ENCODE measurements around the gene BANP.
"Not testable (repeated sequence)": the region's sequence is repeated elsewhere in the genome, so short reads cannot be mapped to it uniquely, and the experiment has no call there.

The BANP gene

GRCh38 chr16:88110875-88111494 is 159.8 kb downstream of the BANP start:
- 86 to 89% methylated on average over 21 of the region's 21 CpGs for WGBS, 2 experiments
- H3K4me1 ChIP-seq (ENCODE audit: control insufficient read depth, insufficient read depth, low read length); H3K27ac ChIP-seq (ENCODE audit: insufficient read depth, low read depth, low read length, poor library complexity, severe bottlenecking); H3K27me3 ChIP-seq (ENCODE audit: control insufficient read depth, insufficient read depth, low read length, poor library complexity, severe bottlenecking); H3K36me3 ChIP-seq (ENCODE audit: control insufficient read depth, insufficient read depth, low read length); H3K4me3 ChIP-seq (ENCODE audit: insufficient read depth, low read depth, low read length); H3K9me3 ChIP-seq (ENCODE audit: control insufficient read depth, low read length): not testable (repeated sequence)

- 87 to 91% methylated on average over 13 of the region's 13 CpGs for WGBS, 2 experiments
These were observed 160.7 kb downstream of the BANP start for GRCh38 chr16:88111976-88112375.

DNA sequence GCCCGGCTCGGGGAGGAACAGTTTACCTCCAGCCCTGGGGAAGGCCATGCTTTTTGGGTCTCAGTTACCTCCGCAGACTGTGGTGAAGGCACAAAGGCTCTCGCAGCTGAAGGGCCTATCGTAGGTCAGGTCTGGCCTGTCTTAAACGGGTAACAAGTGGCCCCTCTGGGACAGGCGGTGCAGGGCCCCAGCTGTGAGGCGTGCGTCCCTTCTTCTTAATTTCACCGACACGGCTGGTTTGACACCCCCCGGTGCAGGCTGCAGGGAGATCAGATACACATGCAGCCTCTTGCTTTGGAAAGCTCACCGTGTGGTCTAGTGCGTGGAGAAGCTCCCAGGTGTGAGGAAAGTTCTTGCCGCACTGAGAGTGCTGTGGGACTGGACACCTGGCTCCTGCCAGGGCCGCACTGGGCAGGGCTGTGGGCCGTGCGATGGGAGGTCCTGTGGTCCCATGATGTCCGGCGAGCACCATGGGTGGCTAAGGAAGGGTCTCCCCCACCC is 162.4 kb downstream of the BANP start:
- no peaks in the 10 kb centered on the region for H3K9me3 ChIP-seq (ENCODE audit: control insufficient read depth, low read length)
- H3K36me3 ChIP-seq (ENCODE audit: control insufficient read depth, insufficient read depth, low read length) = no peaks in the 10 kb centered on the region
- peaks cover 4% of the 10 kb centered on the region for H3K4me1 ChIP-seq (ENCODE audit: control insufficient read depth, insufficient read depth, low read length)
- H3K27me3 ChIP-seq (ENCODE audit: control insufficient read depth, insufficient read depth, low read length, poor library complexity, severe bottlenecking) = peaks cover 4% of the 10 kb centered on the region
- no peak overlapping the region for H3K27ac ChIP-seq (ENCODE audit: insufficient read depth, low read depth, low read length, poor library complexity, severe bottlenecking)
- H3K4me3 ChIP-seq (ENCODE audit: insufficient read depth, low read depth, low read length) = no peak overlapping the region
- 92 to 93% methylated on average over 20 of the region's 20 CpGs for WGBS, 2 experiments

More at GRCh38 chr16:88111976-88112375, 160.7 kb downstream of the BANP start:
- H3K9me3 ChIP-seq (ENCODE audit: control insufficient read depth, low read length); H3K27ac ChIP-seq (ENCODE audit: insufficient read depth, low read depth, low read length, poor library complexity, severe bottlenecking); H3K27me3 ChIP-seq (ENCODE audit: control insufficient read depth, insufficient read depth, low read length, poor library complexity, severe bottlenecking); H3K4me3 ChIP-seq (ENCODE audit: insufficient read depth, low read depth, low read length); H3K36me3 ChIP-seq (ENCODE audit: control insufficient read depth, insufficient read depth, low read length); H3K4me1 ChIP-seq (ENCODE audit: control insufficient read depth, insufficient read depth, low read length): not testable (repeated sequence)

GRCh38 chr16:88114541-88115228 is 163.5 kb downstream of the BANP start:
- not testable (repeated sequence) for H3K4me3 ChIP-seq (ENCODE audit: insufficient read depth, low read depth, low read length); H3K9me3 ChIP-seq (ENCODE audit: control insufficient read depth, low read length); H3K27me3 ChIP-seq (ENCODE audit: control insufficient read depth, insufficient read depth, low read length, poor library complexity, severe bottlenecking); H3K27ac ChIP-seq (ENCODE audit: insufficient read depth, low read depth, low read length, poor library complexity, severe bottlenecking); H3K36me3 ChIP-seq (ENCODE audit: control insufficient read depth, insufficient read depth, low read length)
- peaks cover 12% of the 10 kb centered on the region for H3K4me1 ChIP-seq (ENCODE audit: control insufficient read depth, insufficient read depth, low read length)
- 85 to 86% methylated on average over 21 of the region's 22 CpGs for WGBS, 2 experiments

DNA sequence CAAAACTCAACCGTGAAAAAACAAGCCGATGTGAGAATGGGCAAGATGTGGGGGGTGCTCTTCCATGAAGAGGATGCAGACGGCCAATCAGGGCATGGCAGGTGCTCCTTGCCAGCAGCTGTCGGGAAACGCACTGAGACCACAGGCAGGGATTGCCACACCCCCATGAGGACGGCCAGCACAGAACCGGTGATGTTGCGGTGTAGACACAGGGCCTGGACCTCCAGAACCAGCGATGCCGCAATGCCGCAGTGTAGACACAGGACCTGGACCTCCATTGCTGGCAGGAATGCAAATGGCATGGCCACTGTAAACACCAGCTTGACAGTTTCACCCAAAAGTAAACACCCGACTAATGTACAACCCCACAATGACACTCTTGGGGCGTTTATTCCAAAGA is 164.9 kb downstream of the BANP start:
- H3K27me3 ChIP-seq (ENCODE audit: control insufficient read depth, insufficient read depth, low read length, poor library complexity, severe bottlenecking) = peaks cover 5% of the 10 kb centered on the region
- no peak overlapping the region for H3K27ac ChIP-seq (ENCODE audit: insufficient read depth, low read depth, low read length, poor library complexity, severe bottlenecking)
- H3K4me3 ChIP-seq (ENCODE audit: insufficient read depth, low read depth, low read length) = no peak overlapping the region
- H3K36me3 ChIP-seq (ENCODE audit: control insufficient read depth, insufficient read depth, low read length) = no peaks in the 10 kb centered on the region
- H3K4me1 ChIP-seq (ENCODE audit: control insufficient read depth, insufficient read depth, low read length) = peaks cover 12% of the 10 kb centered on the region
- WGBS, 2 experiments = 90 to 93% methylated on average over 13 of the region's 13 CpGs
- no peaks in the 10 kb centered on the region for H3K9me3 ChIP-seq (ENCODE audit: control insufficient read depth, low read length)

DNA sequence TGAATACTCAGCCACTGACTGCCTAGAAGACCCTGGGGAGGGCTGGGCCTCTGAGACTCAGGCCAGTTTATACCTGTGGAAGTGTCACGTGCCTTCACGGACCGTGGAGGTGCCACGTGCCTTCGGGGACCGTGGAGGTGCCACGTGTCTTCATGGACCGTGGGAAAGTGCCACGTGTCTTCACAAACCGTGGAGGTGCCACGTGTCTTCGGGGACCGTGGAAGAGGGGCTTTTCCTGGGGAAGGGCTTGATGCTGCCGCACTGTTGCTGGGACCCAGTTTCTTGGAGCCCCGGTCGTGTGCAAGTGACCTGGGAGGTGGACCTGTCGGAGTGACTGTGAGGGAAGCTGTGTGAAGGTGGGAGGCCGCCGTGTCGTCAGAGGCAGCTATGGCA is 166.2 kb downstream of the BANP start:
- H3K4me1 ChIP-seq (ENCODE audit: control insufficient read depth, insufficient read depth, low read length) = peaks cover 12% of the 10 kb centered on the region
- peaks cover 5% of the 10 kb centered on the region for H3K27me3 ChIP-seq (ENCODE audit: control insufficient read depth, insufficient read depth, low read length, poor library complexity, severe bottlenecking)
- no peaks in the 10 kb centered on the region for H3K9me3 ChIP-seq (ENCODE audit: control insufficient read depth, low read length)
- WGBS, 2 experiments = 91 to 92% methylated on average over 20 of the region's 20 CpGs
- H3K27ac ChIP-seq (ENCODE audit: insufficient read depth, low read depth, low read length, poor library complexity, severe bottlenecking) = no peak overlapping the region
- H3K36me3 ChIP-seq (ENCODE audit: control insufficient read depth, insufficient read depth, low read length) = no peaks in the 10 kb centered on the region
- no peak overlapping the region for H3K4me3 ChIP-seq (ENCODE audit: insufficient read depth, low read depth, low read length)

DNA sequence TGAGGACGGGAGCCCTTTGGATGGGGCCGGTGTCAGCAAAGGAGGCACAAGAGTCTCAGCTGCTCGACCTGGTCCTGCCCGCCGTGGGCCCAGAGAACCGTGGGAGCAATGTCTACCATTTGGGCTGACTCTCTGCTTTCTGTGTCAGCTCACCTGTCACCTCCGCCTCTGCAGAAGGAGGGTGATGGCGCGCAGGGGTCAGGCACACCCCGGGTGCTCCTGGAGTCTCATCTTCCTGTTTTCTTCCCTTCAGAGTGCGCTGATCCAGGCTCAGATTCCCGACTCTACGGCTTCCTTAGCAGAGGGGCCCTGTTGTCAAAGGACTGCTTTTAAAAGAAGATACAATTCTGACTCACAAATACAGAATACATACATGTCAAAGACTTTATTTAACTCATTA is 167.1 kb downstream of the BANP start:
- Histone ChIP-seq H3K36me3 (ENCODE audit: control insufficient read depth, insufficient read depth, low read length) (no peaks in the 10 kb centered on the region), H3K27me3 (ENCODE audit: control insufficient read depth, insufficient read depth, low read length, poor library complexity, severe bottlenecking) (peaks cover 5% of the 10 kb centered on the region), H3K27ac (ENCODE audit: insufficient read depth, low read depth, low read length, poor library complexity, severe bottlenecking) (no peak overlapping the region), H3K4me1 (ENCODE audit: control insufficient read depth, insufficient read depth, low read length) (peaks cover 12% of the 10 kb centered on the region), H3K4me3 (ENCODE audit: insufficient read depth, low read depth, low read length) (no peak overlapping the region), H3K9me3 (ENCODE audit: control insufficient read depth, low read length) (no peaks in the 10 kb centered on the region)
- 47 to 61% methylated on average over 13 of the region's 13 CpGs for whole genome bisulfite sequencing, 2 experiments

GRCh38 chr16:88118852-88119741 is 167.9 kb downstream of the BANP start:
- H3K27ac ChIP-seq (ENCODE audit: insufficient read depth, low read depth, low read length, poor library complexity, severe bottlenecking); H3K9me3 ChIP-seq (ENCODE audit: control insufficient read depth, low read length); H3K36me3 ChIP-seq (ENCODE audit: control insufficient read depth, insufficient read depth, low read length); H3K27me3 ChIP-seq (ENCODE audit: control insufficient read depth, insufficient read depth, low read length, poor library complexity, severe bottlenecking); H3K4me3 ChIP-seq (ENCODE audit: insufficient read depth, low read depth, low read length): not testable (repeated sequence)
- 32 to 42% methylated on average over 27 to 28 of the region's 28 CpGs for WGBS, 2 experiments
- peaks cover 12% of the 10 kb centered on the region for H3K4me1 ChIP-seq (ENCODE audit: control insufficient read depth, insufficient read depth, low read length)

- H3K9me3 ChIP-seq (ENCODE audit: control insufficient read depth, low read length); H3K27me3 ChIP-seq (ENCODE audit: control insufficient read depth, insufficient read depth, low read length, poor library complexity, severe bottlenecking); H3K4me3 ChIP-seq (ENCODE audit: insufficient read depth, low read depth, low read length); H3K27ac ChIP-seq (ENCODE audit: insufficient read depth, low read depth, low read length, poor library complexity, severe bottlenecking); H3K36me3 ChIP-seq (ENCODE audit: control insufficient read depth, insufficient read depth, low read length): not testable (repeated sequence)
- H3K4me1 ChIP-seq (ENCODE audit: control insufficient read depth, insufficient read depth, low read length) = peaks cover 12% of the 10 kb centered on the region
- 95% methylated on average over 49 of the region's 49 CpGs for WGBS, 2 experiments
These were observed 168.9 kb downstream of the BANP start for GRCh38 chr16:88119881-88120751.
